ENCODE measurements around the gene UPF3A.
A peak's percentile ranks its signal among the peaks of the same experiment; 100 is the strongest.
"Not testable (repeated sequence)": the region's sequence is repeated elsewhere in the genome, so short reads cannot be mapped to it uniquely, and the experiment has no call there.

The UPF3A gene

GRCh38 chr13:114339857-114340534 lies 58.6 kb downstream of the UPF3A start:
- DNase-seq = peak; percentile 87

- DNase-seq = no peak
These were observed 59.8 kb downstream of the UPF3A start for GRCh38 chr13:114341003-114341777.

- DNase-seq = not testable (repeated sequence)
These were observed 65.9 kb downstream of the UPF3A start for GRCh38 chr13:114347256-114347655.

GRCh38 chr13:114352763-114353162 lies 71.4 kb downstream of the UPF3A start:
- DNase-seq = peak; percentile 55

GRCh38 chr13:114353382-114353781 lies 72.0 kb downstream of the UPF3A start:
- DNase-seq = not testable (repeated sequence)
